K562 (cell line): ENCODE results near the gene IRF2BP2. TPM values are rescaled to one million over a fixed set of nuclear protein-coding genes. Genes with fewer than 3 reads are reported as not detected.

ENCODE experiments used
- BRF1 ChIP-seq: IDR thresholded peaks from 3 replicates; pipeline ENCODE4 v1.6.1; 2011; ENCODE audit warnings: borderline replicate concordance, mild to moderate bottlenecking; ENCODE audit not compliant: insufficient read length; ENCODE audit errors: extremely low read depth
- CBFA2T3 ChIP-seq: fragments of 450-650 bp; IDR thresholded peaks from 2 replicates; pipeline ENCODE4 v1.6.1; 2017
- CBX1 ChIP-seq: sonication (generic); IDR thresholded peaks from 2 replicates; pipeline ENCODE4 v1.6.1; 2016; ENCODE audit warnings: antibody characterized with exemption, low read depth, mild to moderate bottlenecking
- CEBPB ChIP-seq: fragments of 450-650 bp; IDR thresholded peaks from 2 replicates; pipeline ENCODE4 v1.6.1; 2016; ENCODE audit warnings: missing genetic modification characterization, missing compliant biosample characterization
- DDX20 ChIP-seq: fragments of 450-650 bp; IDR thresholded peaks from 2 replicates; pipeline ENCODE4 v1.6.1; 2016; ENCODE audit warnings: missing genetic modification characterization, low read depth, mild to moderate bottlenecking, missing compliant biosample characterization, moderate library complexity
- FOXA3 ChIP-seq, 2 experiments: fragments of 450-650 bp in 1 of 2; sonication (generic) in 1 of 2; formaldehyde crosslinking; IDR thresholded peaks in 1 of 2; conservative IDR thresholded peaks in 1 of 2; 2 replicates each; pipeline versions ENCODE4 v1.4.0 to v1.8.0; 2020 to 2022; ENCODE audit warnings: mild to moderate bottlenecking in 2 of 2, missing genetic modification reagents in 1 of 2
- FOXJ3 ChIP-seq: sonication (generic); formaldehyde crosslinking; IDR thresholded peaks from 2 replicates; pipeline ENCODE4 v1.4.0; 2020; ENCODE audit warnings: mild to moderate bottlenecking, missing genetic modification reagents
- FUS ChIP-seq: fragments of 200-400 bp; formaldehyde crosslinking; optimal IDR thresholded peaks from 2 replicates; pipeline ENCODE3; 2017; ENCODE audit warnings: low read depth, low read length
- GATA2 ChIP-seq: sonication (generic); formaldehyde crosslinking; IDR thresholded peaks from 2 replicates; pipeline ENCODE4 v1.4.0; 2020; ENCODE audit warnings: mild to moderate bottlenecking, missing genetic modification reagents
- GTF2E2 ChIP-seq: fragments of 200-800 bp; sonication (Bioruptor generic); IDR thresholded peaks from 2 replicates; pipeline ENCODE4 v1.6.1; 2016; ENCODE audit warnings: missing genetic modification characterization, missing compliant biosample characterization
- HMG20B ChIP-seq: fragments of 250-450 bp; sonication (Bioruptor Pico); IDR thresholded peaks from 2 replicates; pipeline ENCODE4 v1.5.0; 2021; ENCODE audit warnings: mild to moderate bottlenecking
- ILF3 ChIP-seq: fragments of 450-650 bp; IDR thresholded peaks from 2 replicates; pipeline ENCODE4 v1.6.1; 2018; ENCODE audit warnings: antibody characterized with exemption, mild to moderate bottlenecking, moderate library complexity, borderline replicate concordance
- MEF2A ChIP-seq: IDR thresholded peaks from 2 replicates; pipeline ENCODE4 v1.6.1; 2011; ENCODE audit warnings: low read depth, mild to moderate bottlenecking, low read length, moderate library complexity; ENCODE audit not compliant: control insufficient read depth
- MTA2 ChIP-seq: fragments of 450-650 bp; IDR thresholded peaks from 2 replicates; pipeline ENCODE4 v1.6.1; 2016; ENCODE audit warnings: low read depth
- NFIC ChIP-seq: fragments of 450-650 bp; IDR thresholded peaks from 2 replicates; pipeline ENCODE4 v1.6.1; 2017; ENCODE audit warnings: mild to moderate bottlenecking, inconsistent platforms
- PHB2 ChIP-seq: fragments of 450-650 bp; IDR thresholded peaks from 2 replicates; pipeline ENCODE4 v1.6.1; 2017; ENCODE audit warnings: low read depth
- PHF21A ChIP-seq: fragments of 450-650 bp; IDR thresholded peaks from 2 replicates; pipeline ENCODE4 v1.6.1; 2017; ENCODE audit warnings: low read depth, borderline replicate concordance
- POLR2AphosphoS5 ChIP-seq: IDR thresholded peaks from 2 replicates; pipeline ENCODE4 v1.6.1; 2011; ENCODE audit warnings: mild to moderate bottlenecking, low read depth, low read length, moderate library complexity; ENCODE audit not compliant: control insufficient read depth, insufficient read depth
- POLR3G ChIP-seq: IDR thresholded peaks from 2 replicates; pipeline ENCODE4 v1.6.1; 2011; ENCODE audit not compliant: insufficient read length, insufficient replicate concordance; ENCODE audit errors: extremely low read depth
- SAFB ChIP-seq: fragments of 200-400 bp; formaldehyde crosslinking; IDR thresholded peaks from 2 replicates; pipeline ENCODE4 v1.6.1; 2017; ENCODE audit warnings: low read depth, low read length, borderline replicate concordance
- SAP30 ChIP-seq: fragments of 200-600 bp; sonication (generic); IDR thresholded peaks from 2 replicates; pipeline ENCODE4 v1.6.1; 2012; ENCODE audit warnings: borderline replicate concordance, low read depth, mild to moderate bottlenecking, moderate library complexity, low read length, control low read depth, inconsistent platforms; ENCODE audit not compliant: insufficient read depth, poor library complexity, severe bottlenecking
- TBL1XR1 ChIP-seq, 2 experiments: IDR thresholded peaks; 2 replicates each; pipeline ENCODE4 v1.6.1; 2012; ENCODE audit warnings: improper control_type of control experiment in 2 of 2, low read length in 2 of 2, mild to moderate bottlenecking in 1 of 2
- XRCC3 ChIP-seq: fragments of 450-650 bp; IDR thresholded peaks from 2 replicates; pipeline ENCODE4 v1.6.1; 2017; ENCODE audit warnings: mild to moderate bottlenecking, moderate library complexity
- ZNF408 ChIP-seq: fragments of 250-450 bp; sonication (Bioruptor Pico); IDR thresholded peaks from 2 replicates; pipeline ENCODE4 v1.4.0; 2020; ENCODE audit warnings: low read depth, mild to moderate bottlenecking, moderate library complexity
- ZNF551 ChIP-seq: fragments of 250-450 bp; sonication (Bioruptor Pico); IDR thresholded peaks from 2 replicates; pipeline ENCODE4 v1.5.0; 2021; ENCODE audit warnings: mild to moderate bottlenecking, moderate library complexity
- polyA plus RNA-seq, 8 experiments: library from polyadenylated mRNA; depleted of rRNA in 4 of 8; stranded (reverse) in 5 of 8; unstranded in 3 of 8; fragments of >200 nt; fragmentation: Nextera tagmentation in 2 of 8; fragmentation: Illumina TruSeq in 1 of 8; extraction: Ambion mirVana in 2 of 8; extraction: Trizol in 1 of 8; gene quantifications; 2 replicates each; pipeline versions ENCODE4 v1.2.1 to v1.2.3, GENCODE V29; 2011 to 2014; ENCODE audit warnings: inconsistent platforms in 1 of 8, missing spikeins in 1 of 8
- total RNA-seq, 7 experiments: library from RNA; depleted of rRNA in 6 of 7; stranded (reverse); fragments of >200 nt in 6 of 7; fragmentation: Illumina TruSeq in 2 of 7; extraction: Trizol in 2 of 7; gene quantifications; 2 replicates each; pipeline versions ENCODE4 v1.2.1 to v1.2.3, GENCODE V29; 2011 to 2021; ENCODE audit warnings: low replicate concordance in 1 of 7
- TF ChIP-seq, protein P1 (sequence below): IDR thresholded peaks from 2 replicates; pipeline ENCODE4 v1.6.1; 2014; ENCODE audit warnings: antibody characterized with exemption
- TF ChIP-seq, protein P2 (sequence below): fragments of 450-650 bp; formaldehyde crosslinking; IDR thresholded peaks from 2 replicates; pipeline ENCODE4 v1.4.0; 2020; ENCODE audit warnings: mild to moderate bottlenecking, mixed read lengths

Gene IRF2BP2
- total and polyA plus RNA-seq, 9 of the 15 experiments (the other 6 are each of a cell fraction or from before 2014, with no cell fraction given) = 7.7 to 68.6 (median 22.1) TPM

- TF ChIP-seq ZNF408 = no peak
- TF ChIP-seq GTF2E2 = peak; percentile 36; the same call in 1 of the 2 replicates
- peak; percentile 94 for TF ChIP-seq CBFA2T3
- TF ChIP-seq POLR3G = no peak
- TF ChIP-seq DDX20 (tag) = no peak
- peak; percentile 84 for TF ChIP-seq POLR2AphosphoS5
- peak; percentile 24 for TF ChIP-seq SAP30
- TF ChIP-seq FOXA3 (CRISPR knock-in tag; conservative IDR thresholded peaks at IDR 0.05 in 1 of 2, IDR thresholded peaks at IDR 0.05 in 1 of 2) = 0 out of 4 replicates have a peak, but pooled peaks of 1 of the 2 experiments have one; percentile 4
- TF ChIP-seq TBL1XR1 (IDR thresholded peaks at IDR 0.05; ENCODE audit: low read length in 2 of 2) = 0 out of 4 replicates have a peak, but pooled peaks of 1 of the 2 experiments have one; percentile 28
- no peak for TF ChIP-seq SAFB
- TF ChIP-seq PHB2 = no peak
- no peak for TF ChIP-seq FUS
- TF ChIP-seq MTA2 = 0 out of 2 replicates have a peak, but pooled peaks have one; percentile 40
- 0 out of 2 replicates have a peak, but pooled peaks have one; percentile 53 for TF ChIP-seq ZNF551 (CRISPR knock-in tag)
- TF ChIP-seq HMG20B (CRISPR knock-in tag) = no peak
- TF ChIP-seq NFIC = peak; percentile 68
- no peak for TF ChIP-seq CBX1
- no peak for TF ChIP-seq MEF2A
- no peak for TF ChIP-seq GATA2 (CRISPR knock-in tag)
- no peak for TF ChIP-seq ILF3
- TF ChIP-seq, protein P1, sequence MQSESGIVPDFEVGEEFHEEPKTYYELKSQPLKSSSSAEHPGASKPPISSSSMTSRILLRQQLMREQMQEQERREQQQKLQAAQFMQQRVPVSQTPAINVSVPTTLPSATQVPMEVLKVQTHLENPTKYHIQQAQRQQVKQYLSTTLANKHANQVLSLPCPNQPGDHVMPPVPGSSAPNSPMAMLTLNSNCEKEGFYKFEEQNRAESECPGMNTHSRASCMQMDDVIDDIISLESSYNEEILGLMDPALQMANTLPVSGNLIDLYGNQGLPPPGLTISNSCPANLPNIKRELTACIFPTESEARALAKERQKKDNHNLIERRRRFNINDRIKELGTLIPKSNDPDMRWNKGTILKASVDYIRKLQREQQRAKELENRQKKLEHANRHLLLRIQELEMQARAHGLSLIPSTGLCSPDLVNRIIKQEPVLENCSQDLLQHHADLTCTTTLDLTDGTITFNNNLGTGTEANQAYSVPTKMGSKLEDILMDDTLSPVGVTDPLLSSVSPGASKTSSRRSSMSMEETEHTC = peak; percentile 44; the same call in 1 of the 2 replicates
- TF ChIP-seq, protein P2, sequence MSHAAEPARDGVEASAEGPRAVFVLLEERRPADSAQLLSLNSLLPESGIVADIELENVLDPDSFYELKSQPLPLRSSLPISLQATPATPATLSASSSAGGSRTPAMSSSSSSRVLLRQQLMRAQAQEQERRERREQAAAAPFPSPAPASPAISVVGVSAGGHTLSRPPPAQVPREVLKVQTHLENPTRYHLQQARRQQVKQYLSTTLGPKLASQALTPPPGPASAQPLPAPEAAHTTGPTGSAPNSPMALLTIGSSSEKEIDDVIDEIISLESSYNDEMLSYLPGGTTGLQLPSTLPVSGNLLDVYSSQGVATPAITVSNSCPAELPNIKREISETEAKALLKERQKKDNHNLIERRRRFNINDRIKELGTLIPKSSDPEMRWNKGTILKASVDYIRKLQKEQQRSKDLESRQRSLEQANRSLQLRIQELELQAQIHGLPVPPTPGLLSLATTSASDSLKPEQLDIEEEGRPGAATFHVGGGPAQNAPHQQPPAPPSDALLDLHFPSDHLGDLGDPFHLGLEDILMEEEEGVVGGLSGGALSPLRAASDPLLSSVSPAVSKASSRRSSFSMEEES (CRISPR knock-in tag) = no peak
- TF ChIP-seq PHF21A = no peak
- no peak for TF ChIP-seq FOXJ3 (CRISPR knock-in tag)
- no peak for TF ChIP-seq XRCC3
- no peak for TF ChIP-seq BRF1
- TF ChIP-seq CEBPB (tag) = peak; percentile 66
These were observed 5.2 kb downstream of the IRF2BP2 start (continued) for GRCh38 chr1:234604495-234605398.
